ENCODE data around the gene EML4. TPM values are rescaled to one million over a fixed set of nuclear protein-coding genes. Genes with fewer than 3 reads are reported as not detected.

EML4 gene
- total and polyA plus RNA-seq, 2 of the 13 experiments (the other 11 are each of a cell fraction or from before 2014, with no cell fraction given), result 243 to 476 TPM

DNA sequence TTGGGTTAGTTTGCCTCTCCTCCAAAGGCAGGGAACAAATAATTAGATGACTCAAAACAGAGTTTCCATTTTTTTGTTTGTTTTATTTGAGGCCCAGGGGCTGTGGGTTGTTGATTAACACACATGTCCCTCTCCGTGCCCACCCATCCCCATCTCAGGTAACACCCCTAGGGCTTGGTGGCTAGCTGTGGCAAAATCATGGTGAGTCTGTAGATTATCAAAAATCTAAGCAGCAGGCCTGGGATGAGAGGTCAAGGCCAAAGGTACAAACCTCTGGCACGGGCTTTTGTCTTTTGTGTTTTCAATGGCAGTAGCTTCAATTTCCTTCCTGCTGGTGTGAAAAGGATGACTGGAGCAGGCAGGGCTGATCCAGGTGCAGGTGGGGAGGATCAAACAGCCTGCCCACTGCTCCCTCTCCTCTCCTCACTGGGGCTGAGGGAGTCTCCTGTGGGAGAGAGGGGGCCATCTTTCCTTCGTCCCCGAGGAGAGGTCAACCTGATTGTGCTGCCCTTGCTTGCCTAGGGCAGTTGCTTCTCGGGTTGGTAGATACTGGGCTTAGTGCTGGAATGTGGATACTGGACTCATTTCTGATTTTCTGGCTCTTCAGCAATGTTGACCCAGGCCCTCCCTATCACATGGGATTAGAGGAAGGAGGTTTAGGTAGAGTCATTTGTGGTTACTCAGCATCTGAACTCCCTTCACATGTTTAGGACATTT is 31.9 kb upstream of the EML4 start (continued):
- TF ChIP-seq, protein P1, sequence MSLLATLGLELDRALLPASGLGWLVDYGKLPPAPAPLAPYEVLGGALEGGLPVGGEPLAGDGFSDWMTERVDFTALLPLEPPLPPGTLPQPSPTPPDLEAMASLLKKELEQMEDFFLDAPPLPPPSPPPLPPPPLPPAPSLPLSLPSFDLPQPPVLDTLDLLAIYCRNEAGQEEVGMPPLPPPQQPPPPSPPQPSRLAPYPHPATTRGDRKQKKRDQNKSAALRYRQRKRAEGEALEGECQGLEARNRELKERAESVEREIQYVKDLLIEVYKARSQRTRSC (CRISPR knock-in tag; IDR thresholded peaks at IDR 0.05; ENCODE audit: low read depth), result peak; percentile 66; the same call in 1 of the 2 replicates
- 0 out of 2 replicates have a peak, but pooled peaks have one; percentile 51 for TF ChIP-seq NRL (CRISPR knock-in tag; IDR thresholded peaks at IDR 0.05; ENCODE audit: borderline replicate concordance)
- TF ChIP-seq NR2C2 (CRISPR knock-in tag; IDR thresholded peaks at IDR 0.05; ENCODE audit: borderline replicate concordance), result peak; percentile 90
- peak; percentile 66 for TF ChIP-seq FOXK1 (CRISPR knock-in tag; IDR thresholded peaks at IDR 0.05; ENCODE audit: borderline replicate concordance, low read depth)
- peak; percentile 64; the same call in 1 of the 2 replicates for TF ChIP-seq ZNF101 (CRISPR knock-in tag; IDR thresholded peaks at IDR 0.05; ENCODE audit: borderline replicate concordance, low read depth)
- no peak for TF ChIP-seq THAP8 (CRISPR knock-in tag; IDR thresholded peaks at IDR 0.05; ENCODE audit: borderline replicate concordance)
- peak; percentile 87 for TF ChIP-seq ARNTL (CRISPR knock-in tag; IDR thresholded peaks at IDR 0.05)
- no peak for TF ChIP-seq SNRNP70 (IDR thresholded peaks at IDR 0.05; ENCODE audit: low read depth, low read length)
- 0 out of 2 replicates have a peak, but pooled peaks have one; percentile 54 for TF ChIP-seq ZNF276 (CRISPR knock-in tag; IDR thresholded peaks at IDR 0.05; ENCODE audit: low read depth)
- no peak for TF ChIP-seq ATF7 (IDR thresholded peaks at IDR 0.05)
- peak; percentile 48; the same call in 1 of the 2 replicates for TF ChIP-seq ATF7 (CRISPR knock-in tag; IDR thresholded peaks at IDR 0.05)
- peak; percentile 64; the same call in 1 of the 2 replicates for TF ChIP-seq YEATS2 (CRISPR knock-in tag; IDR thresholded peaks at IDR 0.05; ENCODE audit: borderline replicate concordance)
- TF ChIP-seq, protein P2, sequence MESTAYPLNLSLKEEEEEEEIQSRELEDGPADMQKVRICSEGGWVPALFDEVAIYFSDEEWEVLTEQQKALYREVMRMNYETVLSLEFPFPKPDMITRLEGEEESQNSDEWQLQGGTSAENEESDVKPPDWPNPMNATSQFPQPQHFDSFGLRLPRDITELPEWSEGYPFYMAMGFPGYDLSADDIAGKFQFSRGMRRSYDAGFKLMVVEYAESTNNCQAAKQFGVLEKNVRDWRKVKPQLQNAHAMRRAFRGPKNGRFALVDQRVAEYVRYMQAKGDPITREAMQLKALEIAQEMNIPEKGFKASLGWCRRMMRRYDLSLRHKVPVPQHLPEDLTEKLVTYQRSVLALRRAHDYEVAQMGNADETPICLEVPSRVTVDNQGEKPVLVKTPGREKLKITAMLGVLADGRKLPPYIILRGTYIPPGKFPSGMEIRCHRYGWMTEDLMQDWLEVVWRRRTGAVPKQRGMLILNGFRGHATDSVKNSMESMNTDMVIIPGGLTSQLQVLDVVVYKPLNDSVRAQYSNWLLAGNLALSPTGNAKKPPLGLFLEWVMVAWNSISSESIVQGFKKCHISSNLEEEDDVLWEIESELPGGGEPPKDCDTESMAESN (CRISPR knock-in tag; conservative IDR thresholded peaks at IDR 0.05), result peak; percentile 84
- TF ChIP-seq KLF11 (CRISPR knock-in tag; IDR thresholded peaks at IDR 0.05), result no peak; the same call in 1 of the 2 replicates
- TF ChIP-seq TIGD3 (CRISPR knock-in tag; IDR thresholded peaks at IDR 0.05; ENCODE audit: borderline replicate concordance), result peak; percentile 78
- no peak for TF ChIP-seq TBL1XR1 (IDR thresholded peaks at IDR 0.05; ENCODE audit: borderline replicate concordance, low read length, partially characterized antibody)
- TF ChIP-seq ZNF44 (CRISPR knock-in tag; IDR thresholded peaks at IDR 0.05), result peak; percentile 92; the same call in 1 of the 2 replicates
- TF ChIP-seq ZMYM2 (CRISPR knock-in tag; IDR thresholded peaks at IDR 0.05), result peak; percentile 91
- TF ChIP-seq ZFP36L2 (CRISPR knock-in tag; IDR thresholded peaks at IDR 0.05), result peak; percentile 54; the same call in 1 of the 2 replicates
- TF ChIP-seq, protein P3, sequence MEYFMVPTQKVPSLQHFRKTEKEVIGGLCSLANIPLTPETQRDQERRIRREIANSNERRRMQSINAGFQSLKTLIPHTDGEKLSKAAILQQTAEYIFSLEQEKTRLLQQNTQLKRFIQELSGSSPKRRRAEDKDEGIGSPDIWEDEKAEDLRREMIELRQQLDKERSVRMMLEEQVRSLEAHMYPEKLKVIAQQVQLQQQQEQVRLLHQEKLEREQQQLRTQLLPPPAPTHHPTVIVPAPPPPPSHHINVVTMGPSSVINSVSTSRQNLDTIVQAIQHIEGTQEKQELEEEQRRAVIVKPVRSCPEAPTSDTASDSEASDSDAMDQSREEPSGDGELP (IDR thresholded peaks at IDR 0.05; ENCODE audit: borderline replicate concordance, low read depth), result no peak
- peak; percentile 39; the same call in 1 of the 2 replicates for TF ChIP-seq ZZZ3 (CRISPR knock-in tag; IDR thresholded peaks at IDR 0.05; ENCODE audit: borderline replicate concordance)

Data from HepG2 (cell line).